Measurements from ENCODE around the gene ZNF462. TPM values are rescaled to one million over a fixed set of nuclear protein-coding genes. Genes with fewer than 3 reads are reported as not detected.

Gene ZNF462
- total and polyA plus RNA-seq, 2 experiments from 2014 or later = 40.0 to 101 TPM

DNA sequence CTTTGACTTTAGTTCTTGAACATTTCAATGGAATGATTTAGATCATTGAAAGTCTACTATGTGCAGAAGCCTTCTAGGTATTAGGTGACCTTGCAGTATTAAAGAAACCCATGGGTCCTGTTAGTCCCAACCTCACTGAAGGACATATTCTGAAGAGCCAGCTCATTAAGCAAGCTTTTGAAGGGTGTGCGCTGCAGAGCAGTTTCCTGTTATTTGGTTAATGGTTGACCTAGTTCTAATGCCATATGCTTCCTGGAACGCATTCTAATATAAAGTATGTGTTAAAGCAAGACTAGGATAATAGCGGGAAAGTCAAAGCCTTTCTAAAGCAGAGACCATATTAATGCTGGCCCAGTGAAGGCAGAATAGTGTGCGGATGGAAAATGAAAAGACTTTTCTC lies 20.1 kb downstream of the ZNF462 start:
- Mint-ChIP-seq H3K9me3 (no peaks in the 10 kb centered on the region), H3K27ac (no peak overlapping the region), H3K36me3 (ENCODE audit: low read depth) (peaks cover 41% of the 10 kb centered on the region), H3K27me3 (ENCODE audit: insufficient read depth, low read depth, poor library complexity) (peaks cover 5% of the 10 kb centered on the region), H3K4me1 (peaks cover 77% of the 10 kb centered on the region), H3K4me3 (no peak overlapping the region)
- H3K36me3 ChIP-seq (ENCODE audit: insufficient read depth) = no peaks in the 10 kb centered on the region; the same call in 1 of the 2 replicates
- no peak overlapping the region for H3K4me3 ChIP-seq
- H4K20me1 ChIP-seq (replicated peaks; ENCODE audit: insufficient read depth) = peaks cover 31% of the 10 kb centered on the region
- peaks cover 98% of the 10 kb centered on the region for H3K79me2 ChIP-seq (replicated peaks; ENCODE audit: insufficient read depth)
- ATAC-seq (no peak), DNase-seq (ENCODE audit: low spot score) (no peak)
- TF ChIP-seq, protein P1, sequence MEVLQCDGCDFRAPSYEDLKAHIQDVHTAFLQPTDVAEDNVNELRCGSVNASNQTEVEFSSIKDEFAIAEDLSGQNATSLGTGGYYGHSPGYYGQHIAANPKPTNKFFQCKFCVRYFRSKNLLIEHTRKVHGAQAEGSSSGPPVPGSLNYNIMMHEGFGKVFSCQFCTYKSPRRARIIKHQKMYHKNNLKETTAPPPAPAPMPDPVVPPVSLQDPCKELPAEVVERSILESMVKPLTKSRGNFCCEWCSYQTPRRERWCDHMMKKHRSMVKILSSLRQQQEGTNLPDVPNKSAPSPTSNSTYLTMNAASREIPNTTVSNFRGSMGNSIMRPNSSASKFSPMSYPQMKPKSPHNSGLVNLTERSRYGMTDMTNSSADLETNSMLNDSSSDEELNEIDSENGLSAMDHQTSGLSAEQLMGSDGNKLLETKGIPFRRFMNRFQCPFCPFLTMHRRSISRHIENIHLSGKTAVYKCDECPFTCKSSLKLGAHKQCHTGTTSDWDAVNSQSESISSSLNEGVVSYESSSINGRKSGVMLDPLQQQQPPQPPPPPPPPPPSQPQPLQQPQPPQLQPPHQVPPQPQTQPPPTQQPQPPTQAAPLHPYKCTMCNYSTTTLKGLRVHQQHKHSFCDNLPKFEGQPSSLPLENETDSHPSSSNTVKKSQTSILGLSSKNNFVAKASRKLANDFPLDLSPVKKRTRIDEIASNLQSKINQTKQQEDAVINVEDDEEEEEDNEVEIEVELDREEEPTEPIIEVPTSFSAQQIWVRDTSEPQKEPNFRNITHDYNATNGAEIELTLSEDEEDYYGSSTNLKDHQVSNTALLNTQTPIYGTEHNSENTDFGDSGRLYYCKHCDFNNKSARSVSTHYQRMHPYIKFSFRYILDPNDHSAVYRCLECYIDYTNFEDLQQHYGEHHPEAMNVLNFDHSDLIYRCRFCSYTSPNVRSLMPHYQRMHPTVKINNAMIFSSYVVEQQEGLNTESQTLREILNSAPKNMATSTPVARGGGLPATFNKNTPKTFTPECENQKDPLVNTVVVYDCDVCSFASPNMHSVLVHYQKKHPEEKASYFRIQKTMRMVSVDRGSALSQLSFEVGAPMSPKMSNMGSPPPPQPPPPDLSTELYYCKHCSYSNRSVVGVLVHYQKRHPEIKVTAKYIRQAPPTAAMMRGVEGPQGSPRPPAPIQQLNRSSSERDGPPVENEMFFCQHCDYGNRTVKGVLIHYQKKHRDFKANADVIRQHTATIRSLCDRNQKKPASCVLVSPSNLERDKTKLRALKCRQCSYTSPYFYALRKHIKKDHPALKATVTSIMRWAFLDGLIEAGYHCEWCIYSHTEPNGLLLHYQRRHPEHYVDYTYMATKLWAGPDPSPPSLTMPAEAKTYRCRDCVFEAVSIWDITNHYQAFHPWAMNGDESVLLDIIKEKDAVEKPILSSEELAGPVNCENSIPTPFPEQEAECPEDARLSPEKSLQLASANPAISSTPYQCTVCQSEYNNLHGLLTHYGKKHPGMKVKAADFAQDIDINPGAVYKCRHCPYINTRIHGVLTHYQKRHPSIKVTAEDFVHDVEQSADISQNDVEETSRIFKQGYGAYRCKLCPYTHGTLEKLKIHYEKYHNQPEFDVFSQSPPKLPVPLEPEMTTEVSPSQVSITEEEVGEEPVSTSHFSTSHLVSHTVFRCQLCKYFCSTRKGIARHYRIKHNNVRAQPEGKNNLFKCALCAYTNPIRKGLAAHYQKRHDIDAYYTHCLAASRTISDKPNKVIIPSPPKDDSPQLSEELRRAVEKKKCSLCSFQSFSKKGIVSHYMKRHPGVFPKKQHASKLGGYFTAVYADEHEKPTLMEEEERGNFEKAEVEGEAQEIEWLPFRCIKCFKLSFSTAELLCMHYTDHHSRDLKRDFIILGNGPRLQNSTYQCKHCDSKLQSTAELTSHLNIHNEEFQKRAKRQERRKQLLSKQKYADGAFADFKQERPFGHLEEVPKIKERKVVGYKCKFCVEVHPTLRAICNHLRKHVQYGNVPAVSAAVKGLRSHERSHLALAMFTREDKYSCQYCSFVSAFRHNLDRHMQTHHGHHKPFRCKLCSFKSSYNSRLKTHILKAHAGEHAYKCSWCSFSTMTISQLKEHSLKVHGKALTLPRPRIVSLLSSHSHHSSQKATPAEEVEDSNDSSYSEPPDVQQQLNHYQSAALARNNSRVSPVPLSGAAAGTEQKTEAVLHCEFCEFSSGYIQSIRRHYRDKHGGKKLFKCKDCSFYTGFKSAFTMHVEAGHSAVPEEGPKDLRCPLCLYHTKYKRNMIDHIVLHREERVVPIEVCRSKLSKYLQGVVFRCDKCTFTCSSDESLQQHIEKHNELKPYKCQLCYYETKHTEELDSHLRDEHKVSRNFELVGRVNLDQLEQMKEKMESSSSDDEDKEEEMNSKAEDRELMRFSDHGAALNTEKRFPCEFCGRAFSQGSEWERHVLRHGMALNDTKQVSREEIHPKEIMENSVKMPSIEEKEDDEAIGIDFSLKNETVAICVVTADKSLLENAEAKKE (CRISPR knock-in tag; IDR thresholded peaks at IDR 0.05) = no peak
- TF ChIP-seq, protein P2, sequence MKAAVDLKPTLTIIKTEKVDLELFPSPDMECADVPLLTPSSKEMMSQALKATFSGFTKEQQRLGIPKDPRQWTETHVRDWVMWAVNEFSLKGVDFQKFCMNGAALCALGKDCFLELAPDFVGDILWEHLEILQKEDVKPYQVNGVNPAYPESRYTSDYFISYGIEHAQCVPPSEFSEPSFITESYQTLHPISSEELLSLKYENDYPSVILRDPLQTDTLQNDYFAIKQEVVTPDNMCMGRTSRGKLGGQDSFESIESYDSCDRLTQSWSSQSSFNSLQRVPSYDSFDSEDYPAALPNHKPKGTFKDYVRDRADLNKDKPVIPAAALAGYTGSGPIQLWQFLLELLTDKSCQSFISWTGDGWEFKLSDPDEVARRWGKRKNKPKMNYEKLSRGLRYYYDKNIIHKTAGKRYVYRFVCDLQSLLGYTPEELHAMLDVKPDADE (IDR thresholded peaks at IDR 0.05) = no peak
- TF ChIP-seq POLR2AphosphoS5 (IDR thresholded peaks at IDR 0.05; ENCODE audit: low read depth) = no peak
- no peak for TF ChIP-seq ZNF331 (CRISPR knock-in tag; IDR thresholded peaks at IDR 0.05; ENCODE audit: low read depth)
- TF ChIP-seq, protein P3, sequence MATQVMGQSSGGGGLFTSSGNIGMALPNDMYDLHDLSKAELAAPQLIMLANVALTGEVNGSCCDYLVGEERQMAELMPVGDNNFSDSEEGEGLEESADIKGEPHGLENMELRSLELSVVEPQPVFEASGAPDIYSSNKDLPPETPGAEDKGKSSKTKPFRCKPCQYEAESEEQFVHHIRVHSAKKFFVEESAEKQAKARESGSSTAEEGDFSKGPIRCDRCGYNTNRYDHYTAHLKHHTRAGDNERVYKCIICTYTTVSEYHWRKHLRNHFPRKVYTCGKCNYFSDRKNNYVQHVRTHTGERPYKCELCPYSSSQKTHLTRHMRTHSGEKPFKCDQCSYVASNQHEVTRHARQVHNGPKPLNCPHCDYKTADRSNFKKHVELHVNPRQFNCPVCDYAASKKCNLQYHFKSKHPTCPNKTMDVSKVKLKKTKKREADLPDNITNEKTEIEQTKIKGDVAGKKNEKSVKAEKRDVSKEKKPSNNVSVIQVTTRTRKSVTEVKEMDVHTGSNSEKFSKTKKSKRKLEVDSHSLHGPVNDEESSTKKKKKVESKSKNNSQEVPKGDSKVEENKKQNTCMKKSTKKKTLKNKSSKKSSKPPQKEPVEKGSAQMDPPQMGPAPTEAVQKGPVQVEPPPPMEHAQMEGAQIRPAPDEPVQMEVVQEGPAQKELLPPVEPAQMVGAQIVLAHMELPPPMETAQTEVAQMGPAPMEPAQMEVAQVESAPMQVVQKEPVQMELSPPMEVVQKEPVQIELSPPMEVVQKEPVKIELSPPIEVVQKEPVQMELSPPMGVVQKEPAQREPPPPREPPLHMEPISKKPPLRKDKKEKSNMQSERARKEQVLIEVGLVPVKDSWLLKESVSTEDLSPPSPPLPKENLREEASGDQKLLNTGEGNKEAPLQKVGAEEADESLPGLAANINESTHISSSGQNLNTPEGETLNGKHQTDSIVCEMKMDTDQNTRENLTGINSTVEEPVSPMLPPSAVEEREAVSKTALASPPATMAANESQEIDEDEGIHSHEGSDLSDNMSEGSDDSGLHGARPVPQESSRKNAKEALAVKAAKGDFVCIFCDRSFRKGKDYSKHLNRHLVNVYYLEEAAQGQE (IDR thresholded peaks at IDR 0.05; ENCODE audit: unreplicated experiment) = no peak
- no peak for TF ChIP-seq NANOG (IDR thresholded peaks at IDR 0.05; ENCODE audit: borderline replicate concordance)
- TF ChIP-seq EZH2 (IDR thresholded peaks at IDR 0.05; ENCODE audit: low read depth, unreplicated experiment) = no peak
- TF ChIP-seq, protein P4, sequence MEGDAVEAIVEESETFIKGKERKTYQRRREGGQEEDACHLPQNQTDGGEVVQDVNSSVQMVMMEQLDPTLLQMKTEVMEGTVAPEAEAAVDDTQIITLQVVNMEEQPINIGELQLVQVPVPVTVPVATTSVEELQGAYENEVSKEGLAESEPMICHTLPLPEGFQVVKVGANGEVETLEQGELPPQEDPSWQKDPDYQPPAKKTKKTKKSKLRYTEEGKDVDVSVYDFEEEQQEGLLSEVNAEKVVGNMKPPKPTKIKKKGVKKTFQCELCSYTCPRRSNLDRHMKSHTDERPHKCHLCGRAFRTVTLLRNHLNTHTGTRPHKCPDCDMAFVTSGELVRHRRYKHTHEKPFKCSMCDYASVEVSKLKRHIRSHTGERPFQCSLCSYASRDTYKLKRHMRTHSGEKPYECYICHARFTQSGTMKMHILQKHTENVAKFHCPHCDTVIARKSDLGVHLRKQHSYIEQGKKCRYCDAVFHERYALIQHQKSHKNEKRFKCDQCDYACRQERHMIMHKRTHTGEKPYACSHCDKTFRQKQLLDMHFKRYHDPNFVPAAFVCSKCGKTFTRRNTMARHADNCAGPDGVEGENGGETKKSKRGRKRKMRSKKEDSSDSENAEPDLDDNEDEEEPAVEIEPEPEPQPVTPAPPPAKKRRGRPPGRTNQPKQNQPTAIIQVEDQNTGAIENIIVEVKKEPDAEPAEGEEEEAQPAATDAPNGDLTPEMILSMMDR (conservative IDR thresholded peaks at IDR 0.05; ENCODE audit: low read depth in 2 of 2) = no peak
- TF ChIP-seq STAT1 (IDR thresholded peaks at IDR 0.05; ENCODE audit: unreplicated experiment) = no peak
- TF ChIP-seq CREB1 (CRISPR knock-in tag; IDR thresholded peaks at IDR 0.05; ENCODE audit: low read depth) = no peak
- peak overlapping the region; percentile 5; the same call in 1 of the 2 replicates for H3K4me2 ChIP-seq
- H3F3A ChIP-seq (replicated peaks; ENCODE audit: low read depth) = no peaks in the 10 kb centered on the region
- H3K9me2 ChIP-seq (ENCODE audit: insufficient read depth) = 0 out of 2 replicates have a peak, but pooled peaks cover 5% of the 10 kb centered on the region
- H3K27me3 ChIP-seq (ENCODE audit: insufficient read depth) = no peaks in the 10 kb centered on the region
- H2AFZ ChIP-seq = no peak overlapping the region
- peaks cover 62% of the 10 kb centered on the region for H3K4me1 ChIP-seq (ENCODE audit: insufficient read depth)
- H3K27ac ChIP-seq (ENCODE audit: low read depth) = no peak overlapping the region
